HL-60 (cell line): ENCODE results near the gene EBLN2.

ENCODE experiments used
- DNase-seq, 2 experiments: peaks; one replicate each; pipeline ENCODE4 v3.0.0-alpha.2; 2010 to 2020; ENCODE audit warnings: low read depth in 1 of 2, low spot score in 1 of 2
- H3K27ac ChIP-seq: fragments of 250-450 bp; sonication (Bioruptor Pico); replicated peaks from 2 replicates; pipeline ENCODE4 v1.5.1; 2020; ENCODE audit warnings: mild to moderate bottlenecking, moderate library complexity
- H3K27me3 ChIP-seq: fragments of 250-450 bp; sonication (Bioruptor Pico); 2 replicates; pipeline ENCODE4 v1.5.1; 2021; ENCODE audit warnings: mild to moderate bottlenecking, moderate library complexity; ENCODE audit not compliant: insufficient read depth, poor library complexity, severe bottlenecking
- H3K4me3 ChIP-seq: replicated peaks from 2 replicates; pipeline ENCODE4 v1.5.1; 2011; ENCODE audit warnings: mild to moderate bottlenecking, control low read depth, low read length; ENCODE audit not compliant: insufficient read depth
- CTCF ChIP-seq: IDR thresholded peaks from one replicate; pipeline ENCODE4 v1.5.1; 2011; ENCODE audit warnings: low read length, control low read depth, inconsistent platforms; ENCODE audit not compliant: insufficient read depth
- GABPA ChIP-seq: IDR thresholded peaks from 2 replicates; pipeline ENCODE4 v1.6.1; 2012; ENCODE audit warnings: low read depth
- POLR2AphosphoS5 ChIP-seq: IDR thresholded peaks from 2 replicates; pipeline ENCODE4 v1.6.1; 2012; ENCODE audit warnings: low read depth
- SPI1 ChIP-seq: IDR thresholded peaks from 2 replicates; pipeline ENCODE4 v1.6.1; 2012; ENCODE audit warnings: low read depth, mild to moderate bottlenecking, borderline replicate concordance
- TF ChIP-seq, protein P1 (sequence below): IDR thresholded peaks from 2 replicates; pipeline ENCODE4 v1.6.1; 2012; ENCODE audit warnings: low read depth; ENCODE audit not compliant: insufficient replicate concordance

EBLN2 gene

DNA sequence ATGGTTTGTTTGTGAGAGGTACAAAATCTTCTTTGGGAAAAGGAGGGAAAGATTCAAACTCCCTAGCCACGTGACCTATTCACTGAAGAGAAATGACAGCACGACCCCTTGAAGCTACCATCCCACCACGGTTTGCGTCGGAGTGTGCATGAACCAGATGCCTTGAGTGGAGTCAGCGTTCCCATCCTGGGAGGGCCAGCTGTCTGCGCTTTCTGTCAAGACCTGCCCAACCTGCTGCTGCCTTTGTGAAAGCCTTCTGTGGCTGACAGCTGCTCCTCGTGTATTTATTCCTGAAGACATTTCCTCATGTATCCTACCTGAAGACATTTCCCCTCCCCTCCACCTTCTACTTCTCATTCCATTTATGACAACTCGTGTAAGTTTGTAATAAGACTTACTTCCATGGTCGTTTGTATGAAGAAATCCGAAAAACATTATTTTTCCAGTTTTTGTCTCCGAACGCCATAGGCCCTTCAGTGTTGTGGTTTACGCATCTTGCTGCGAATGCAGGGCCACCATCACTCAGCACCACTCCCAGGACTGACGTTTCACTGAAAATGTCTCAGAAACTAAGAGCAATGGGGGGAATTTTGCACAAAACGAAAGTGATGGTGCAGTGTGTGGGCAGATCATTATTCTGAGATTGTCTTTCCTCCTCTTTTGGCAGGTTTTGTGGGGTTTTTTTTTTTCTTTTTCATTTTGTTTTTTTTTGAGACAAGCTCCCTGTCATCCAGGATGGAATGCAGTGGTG is 18.9 kb downstream of the EBLN2 start:
- Histone ChIP-seq H3K27me3 (no peaks in the 10 kb centered on the region), H3K27ac (no peak overlapping the region), H3K4me3 (no peak overlapping the region)
- DNase-seq, result no peak
- TF ChIP-seq CTCF (no peak), SPI1 (no peak), POLR2AphosphoS5 (no peak)
- TF ChIP-seq, protein P1, sequence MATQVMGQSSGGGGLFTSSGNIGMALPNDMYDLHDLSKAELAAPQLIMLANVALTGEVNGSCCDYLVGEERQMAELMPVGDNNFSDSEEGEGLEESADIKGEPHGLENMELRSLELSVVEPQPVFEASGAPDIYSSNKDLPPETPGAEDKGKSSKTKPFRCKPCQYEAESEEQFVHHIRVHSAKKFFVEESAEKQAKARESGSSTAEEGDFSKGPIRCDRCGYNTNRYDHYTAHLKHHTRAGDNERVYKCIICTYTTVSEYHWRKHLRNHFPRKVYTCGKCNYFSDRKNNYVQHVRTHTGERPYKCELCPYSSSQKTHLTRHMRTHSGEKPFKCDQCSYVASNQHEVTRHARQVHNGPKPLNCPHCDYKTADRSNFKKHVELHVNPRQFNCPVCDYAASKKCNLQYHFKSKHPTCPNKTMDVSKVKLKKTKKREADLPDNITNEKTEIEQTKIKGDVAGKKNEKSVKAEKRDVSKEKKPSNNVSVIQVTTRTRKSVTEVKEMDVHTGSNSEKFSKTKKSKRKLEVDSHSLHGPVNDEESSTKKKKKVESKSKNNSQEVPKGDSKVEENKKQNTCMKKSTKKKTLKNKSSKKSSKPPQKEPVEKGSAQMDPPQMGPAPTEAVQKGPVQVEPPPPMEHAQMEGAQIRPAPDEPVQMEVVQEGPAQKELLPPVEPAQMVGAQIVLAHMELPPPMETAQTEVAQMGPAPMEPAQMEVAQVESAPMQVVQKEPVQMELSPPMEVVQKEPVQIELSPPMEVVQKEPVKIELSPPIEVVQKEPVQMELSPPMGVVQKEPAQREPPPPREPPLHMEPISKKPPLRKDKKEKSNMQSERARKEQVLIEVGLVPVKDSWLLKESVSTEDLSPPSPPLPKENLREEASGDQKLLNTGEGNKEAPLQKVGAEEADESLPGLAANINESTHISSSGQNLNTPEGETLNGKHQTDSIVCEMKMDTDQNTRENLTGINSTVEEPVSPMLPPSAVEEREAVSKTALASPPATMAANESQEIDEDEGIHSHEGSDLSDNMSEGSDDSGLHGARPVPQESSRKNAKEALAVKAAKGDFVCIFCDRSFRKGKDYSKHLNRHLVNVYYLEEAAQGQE, result no peak

DNA sequence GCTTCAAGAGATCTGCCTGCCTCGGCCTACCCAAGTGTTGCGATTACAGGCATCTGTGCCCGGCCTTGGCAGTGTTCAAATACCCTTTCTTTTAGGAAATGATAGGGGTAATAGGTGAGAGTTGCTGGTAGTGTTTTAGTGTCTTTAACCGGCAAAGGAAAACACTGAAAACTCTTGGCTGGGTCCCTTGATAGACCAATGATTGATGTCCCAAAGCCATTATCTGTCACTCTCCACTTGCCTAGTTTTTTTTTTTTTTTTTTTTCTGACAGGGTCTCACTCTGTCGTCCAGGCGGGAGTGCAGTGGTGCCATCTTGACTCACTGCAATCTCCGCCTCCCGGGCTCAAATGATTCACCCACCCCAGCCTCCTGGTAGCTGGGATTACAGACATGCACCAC is 19.7 kb downstream of the EBLN2 start:
- no peak for TF ChIP-seq CTCF
- TF ChIP-seq, protein P1, result no peak
- TF ChIP-seq POLR2AphosphoS5, result no peak
- TF ChIP-seq GABPA, result no peak
- TF ChIP-seq SPI1, result no peak
- Histone ChIP-seq H3K27me3 (no peaks in the 10 kb centered on the region), H3K4me3 (no peak overlapping the region), H3K27ac (no peak overlapping the region)
- DNase-seq, result no peak

GRCh38 chr3:73084170-73084569 is 22.7 kb downstream of the EBLN2 start:
- Histone ChIP-seq H3K4me3 (no peak overlapping the region), H3K27me3 (no peaks in the 10 kb centered on the region), H3K27ac (no peak overlapping the region)
- no peak for DNase-seq
- TF ChIP-seq CTCF (no peak), POLR2AphosphoS5 (no peak), SPI1 (no peak), GABPA (no peak)
- TF ChIP-seq, protein P1, result no peak
